ENCODE results near the gene HOXD8.
A peak's percentile ranks its signal among the peaks of the same experiment; 100 is the strongest.

The HOXD8 gene

GRCh38 chr2:176103742-176104315, 25.7 kb upstream of the HOXD8 start:
- DNase-seq: peak; percentile 35

DNA sequence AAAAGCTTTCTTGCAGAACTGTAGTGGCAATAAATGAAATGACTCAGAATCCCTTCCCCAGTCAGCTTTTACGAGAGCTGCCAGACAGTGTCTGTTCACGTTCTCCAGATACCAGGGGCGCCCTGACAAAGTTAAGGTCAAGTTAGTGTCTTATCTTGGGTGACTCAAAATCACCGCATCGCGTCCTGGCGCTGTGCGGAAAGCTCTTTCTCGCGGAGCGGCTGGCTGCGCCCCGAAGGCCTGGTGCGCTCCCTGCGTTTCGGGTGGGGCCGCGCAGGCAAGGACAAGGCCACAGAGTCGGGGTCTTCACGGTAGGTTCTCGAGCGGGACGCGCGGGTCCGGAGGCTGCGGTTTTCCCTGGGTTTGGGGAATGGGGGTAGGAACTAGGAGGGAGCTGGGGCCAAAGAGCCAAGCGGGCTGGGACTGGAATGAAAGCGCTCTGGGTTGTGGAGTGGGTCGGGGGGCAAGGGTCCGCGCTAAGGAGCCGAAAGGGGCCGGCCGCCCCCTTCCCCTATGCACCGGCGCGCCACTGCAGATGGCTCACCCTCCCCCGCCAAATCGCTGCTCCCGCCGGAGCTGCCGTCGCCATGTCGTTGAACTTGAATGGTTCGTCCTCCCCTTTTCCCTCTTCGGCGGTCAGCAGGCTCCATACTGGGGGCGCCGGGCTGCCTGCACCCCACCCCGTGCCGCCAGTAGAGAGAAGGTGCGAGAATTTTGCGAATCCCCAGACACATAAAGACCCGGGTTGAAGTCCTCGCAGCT, 25.0 kb upstream of the HOXD8 start:
- peak; percentile 55 for DNase-seq

GRCh38 chr2:176105078-176105729, 24.3 kb upstream of the HOXD8 start:
- peak; percentile 54 for DNase-seq

GRCh38 chr2:176105730-176106580, 23.6 kb upstream of the HOXD8 start:
- DNase-seq: peak; percentile 49

GRCh38 chr2:176106581-176107539, 22.6 kb upstream of the HOXD8 start, which contains the start of gene HOXD11:
HOXD11 (plus strand) TSS chr2:176107280; CDS start chr2:176107356, 76 bp downstream.
- DNase-seq: peak; percentile 56

GRCh38 chr2:176107731-176108181, 21.7 kb upstream of the HOXD8 start:
- DNase-seq: peak; percentile 48

GRCh38 chr2:176109192-176109901, 20.2 kb upstream of the HOXD8 start:
- DNase-seq: peak; percentile 43

DNA sequence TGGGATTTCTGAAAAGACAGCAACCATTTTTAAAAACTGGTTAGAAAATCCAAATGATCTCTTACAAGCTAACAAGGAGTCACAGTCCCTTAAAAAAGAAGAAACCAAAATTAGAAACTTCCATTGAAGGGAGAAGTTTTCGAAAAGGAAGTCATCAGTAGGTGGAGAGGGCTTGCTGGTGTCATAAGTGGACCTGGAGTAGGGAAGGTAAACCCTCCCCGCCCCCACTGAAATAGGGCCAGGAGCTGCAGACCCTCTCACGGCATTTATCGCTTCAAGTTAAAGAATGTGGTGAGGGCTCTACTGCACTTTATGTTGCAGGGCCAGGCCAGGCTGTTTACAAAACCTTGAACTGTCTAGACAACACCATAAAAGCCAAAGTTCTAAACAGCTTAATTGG, 19.6 kb upstream of the HOXD8 start:
- no peak for DNase-seq

- DNase-seq: no peak
Observed at GRCh38 chr2:176110415-176111308, 18.8 kb upstream of the HOXD8 start.

DNA sequence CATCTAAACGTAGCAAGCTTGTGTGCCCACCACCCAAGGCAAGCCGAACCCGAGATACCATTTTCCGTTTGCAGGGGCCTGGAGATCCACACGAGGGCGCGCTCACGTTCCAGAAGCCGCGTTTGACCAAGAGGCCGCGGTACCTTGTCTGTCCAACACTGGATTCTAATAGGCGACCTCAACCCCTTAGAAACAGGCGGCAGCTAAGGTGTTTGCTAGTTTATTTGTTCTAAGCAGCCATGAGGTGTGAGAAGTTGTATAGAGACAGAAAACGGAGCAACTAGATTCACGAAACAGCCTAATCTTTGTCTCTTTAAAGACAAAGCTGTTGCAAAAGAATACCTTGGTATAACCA, 18.2 kb upstream of the HOXD8 start:
- no peak for DNase-seq

- DNase-seq: no peak
Observed at GRCh38 chr2:176111846-176112374, 17.6 kb upstream of the HOXD8 start.

DNA sequence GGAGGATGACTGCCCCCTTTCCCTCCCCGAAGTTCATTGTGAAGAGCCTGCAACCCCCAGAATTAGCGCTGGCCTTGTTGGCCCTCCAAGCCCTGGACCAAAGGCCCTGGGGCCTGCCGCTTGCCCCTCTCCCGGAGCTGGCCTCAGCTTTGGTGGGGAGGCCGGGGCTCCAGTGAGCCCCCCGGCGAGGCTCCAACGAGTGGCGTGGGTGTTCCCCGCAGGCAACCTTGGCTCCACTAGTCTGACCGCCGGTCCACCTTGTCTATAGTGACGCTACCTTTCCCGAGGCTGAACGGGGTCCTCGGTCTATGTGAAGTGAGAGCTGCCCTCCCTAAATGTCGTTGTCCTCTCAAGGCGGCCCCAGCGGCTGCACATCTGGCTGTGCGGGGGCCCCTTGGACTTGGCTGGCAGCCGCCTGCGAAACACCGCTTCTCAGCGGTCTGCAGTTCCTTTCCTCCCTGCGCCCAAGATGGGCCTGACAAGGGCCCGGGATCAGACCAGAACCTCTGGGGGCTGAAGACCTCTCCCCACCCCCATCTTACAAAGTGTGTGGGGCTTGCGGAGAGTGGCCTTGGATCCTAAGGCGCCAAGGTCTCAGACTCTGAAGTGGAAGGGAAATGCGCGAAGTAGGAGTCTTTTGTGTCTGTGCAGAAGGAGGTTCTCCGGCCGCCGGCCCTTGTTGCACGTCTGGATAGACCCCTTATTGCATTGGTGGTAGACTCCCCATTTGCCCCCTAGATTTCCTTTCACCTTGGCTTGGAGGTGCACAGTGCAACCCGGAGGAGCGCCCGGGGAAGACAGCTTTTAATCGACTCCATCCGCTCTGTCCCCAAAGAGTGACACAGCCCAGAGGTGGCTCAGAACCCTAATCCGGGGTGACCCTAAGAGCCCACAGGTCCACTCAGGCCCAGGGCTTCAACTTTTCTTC, 16.9 kb upstream of the HOXD8 start:
- DNase-seq: peak; percentile 44

DNA sequence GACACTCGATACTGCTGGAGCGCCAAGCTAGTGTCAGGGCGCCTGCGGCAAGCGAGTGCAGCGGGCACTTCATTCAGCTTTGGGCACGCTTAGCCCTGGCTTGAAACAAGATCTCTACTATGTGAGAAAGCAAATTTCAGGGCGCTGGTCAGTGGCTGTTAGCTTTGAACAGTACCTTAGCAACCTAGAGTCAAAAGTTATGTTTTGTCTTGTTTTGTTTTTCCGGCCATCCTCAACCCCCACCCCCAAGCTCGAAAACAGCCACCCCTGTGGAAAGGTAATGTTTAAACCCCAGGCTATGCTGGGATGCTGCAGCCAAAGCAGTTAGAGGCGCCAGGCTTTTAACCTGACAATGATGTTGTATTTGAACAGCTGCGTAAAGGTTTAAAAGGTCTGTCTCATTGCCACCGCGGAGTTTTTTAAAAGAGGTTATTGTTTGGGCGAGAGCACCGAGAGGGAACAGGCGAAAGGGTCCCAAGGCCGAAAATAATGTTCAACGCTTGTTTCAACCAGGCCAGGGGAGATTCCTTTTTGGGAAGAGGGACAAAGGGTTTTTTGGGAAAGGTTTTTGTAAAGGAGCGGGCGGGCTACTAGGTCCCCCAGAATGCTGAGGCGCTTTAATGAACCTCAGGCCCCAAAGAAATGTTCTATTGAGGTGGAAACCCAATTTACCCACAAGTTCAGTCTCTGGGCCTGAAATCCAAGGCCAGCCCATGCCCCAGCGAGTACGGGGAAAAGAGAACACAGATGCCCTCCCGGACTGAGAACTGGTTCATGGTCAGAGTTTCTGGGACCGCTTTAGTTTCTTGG, 15.2 kb upstream of the HOXD8 start:
- DNase-seq: peak; percentile 23

GRCh38 chr2:176114930-176115625, 14.4 kb upstream of the HOXD8 start:
- peak; percentile 48 for DNase-seq

DNA sequence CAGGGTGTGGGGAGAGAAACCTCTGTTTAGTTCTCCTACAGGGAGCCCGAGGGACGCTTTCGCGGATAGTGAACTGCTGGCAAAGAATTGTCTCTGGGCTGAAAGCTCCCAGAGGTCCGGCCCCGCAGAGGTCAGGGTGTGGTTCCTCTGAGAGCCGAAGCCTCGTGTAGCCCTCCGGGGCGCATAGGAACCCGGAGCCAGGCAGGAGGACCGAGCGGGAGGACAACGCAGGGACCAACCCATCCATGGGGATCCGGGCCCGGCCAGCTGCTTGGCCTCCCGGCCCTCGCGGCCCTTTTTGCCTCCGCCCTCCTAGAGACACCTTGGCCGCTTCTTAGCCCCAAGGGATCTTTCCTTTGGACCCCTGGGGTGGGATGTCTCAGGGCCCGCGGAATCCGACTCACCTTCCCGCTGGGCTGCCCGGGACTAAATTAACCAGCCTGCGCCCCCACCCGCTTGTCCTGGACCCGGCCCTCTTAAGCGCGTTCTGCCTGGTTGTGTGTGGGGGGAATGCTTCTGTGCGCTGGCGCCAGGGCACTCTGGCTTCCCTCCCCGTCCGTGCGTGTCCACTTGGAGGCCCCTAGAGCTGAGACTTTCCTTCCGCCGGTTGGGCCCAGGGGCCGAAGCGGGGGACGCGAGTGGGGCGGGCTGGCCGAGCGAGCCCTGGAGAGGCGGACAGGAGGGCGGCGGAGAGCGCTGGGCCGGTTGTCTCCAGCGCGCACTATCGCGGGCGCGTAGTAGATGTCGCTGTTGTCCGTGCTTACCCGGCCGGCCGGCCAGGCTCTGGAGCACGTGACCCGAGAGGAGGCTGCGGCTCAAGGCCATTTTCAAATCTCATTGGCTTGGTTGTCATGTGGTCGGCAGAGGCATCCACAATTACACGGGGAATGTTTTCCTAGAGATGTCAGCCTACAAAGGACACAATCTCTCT, 13.4 kb upstream of the HOXD8 start, which contains the start of gene HOXD10:
TSS of gene HOXD10 (plus strand) at position 896 of the 931 bp plus-strand sequence. CDS start 56 bp downstream, outside the sequence.
- DNase-seq: peak; percentile 50
